H9 (cell line): Measurements from ENCODE around the gene CMTM7. TPM values are rescaled to one million over a fixed set of nuclear protein-coding genes. Genes with fewer than 3 reads are reported as not detected.

Experiments
- DNase-seq: peaks from one replicate; pipeline ENCODE4 v3.0.0-alpha.2; 2017
- H2AFZ ChIP-seq: one replicate; pipeline ENCODE4 v1.6.1; 2013; ENCODE audit warnings: mild to moderate bottlenecking, low read length, control low read depth, moderate library complexity
- H2AK5ac ChIP-seq: 2 replicates; pipeline ENCODE4 v1.6.1; 2013; ENCODE audit warnings: low read length, control low read depth, mixed read lengths; ENCODE audit not compliant: insufficient read length
- H2BK120ac ChIP-seq: one replicate; pipeline ENCODE4 v1.6.1; 2013; ENCODE audit warnings: low read depth, mild to moderate bottlenecking, low read length, control low read depth, inconsistent platforms; ENCODE audit not compliant: poor library complexity, severe bottlenecking
- H2BK12ac ChIP-seq: 2 replicates; pipeline ENCODE4 v1.6.1; 2013; ENCODE audit warnings: low read length, control low read depth, mixed read lengths, low read depth; ENCODE audit not compliant: insufficient read length
- H2BK15ac ChIP-seq: 2 replicates; pipeline ENCODE4 v1.6.1; 2013; ENCODE audit warnings: low read depth, low read length, control low read depth
- H2BK20ac ChIP-seq: one replicate; pipeline ENCODE4 v1.6.1; 2013; ENCODE audit warnings: low read depth, mild to moderate bottlenecking, low read length, control low read depth, inconsistent platforms; ENCODE audit not compliant: poor library complexity, severe bottlenecking
- H2BK5ac ChIP-seq: 2 replicates; pipeline ENCODE4 v1.6.1; 2013; ENCODE audit warnings: low read length, control low read depth, mixed read lengths; ENCODE audit not compliant: insufficient read length
- H3K14ac ChIP-seq: 2 replicates; pipeline ENCODE4 v1.6.1; 2013; ENCODE audit warnings: low read length, control low read depth; ENCODE audit not compliant: insufficient read depth
- H3K18ac ChIP-seq: 2 replicates; pipeline ENCODE4 v1.6.1; 2013; ENCODE audit warnings: low read depth, mild to moderate bottlenecking, mixed read lengths, low read length, control low read depth; ENCODE audit not compliant: insufficient read length
- H3K23ac ChIP-seq: 2 replicates; pipeline ENCODE4 v1.6.1; 2013; ENCODE audit warnings: low read length, control low read depth, mixed read lengths, low read depth; ENCODE audit not compliant: insufficient read length
- H3K23me2 ChIP-seq: 2 replicates; pipeline ENCODE4 v1.6.1; 2013; ENCODE audit warnings: low read depth, mild to moderate bottlenecking, mixed read lengths, low read length, control low read depth; ENCODE audit not compliant: insufficient read length, poor library complexity, severe bottlenecking
- H3K27ac ChIP-seq: 2 replicates; pipeline ENCODE4 v1.5.1; 2013; ENCODE audit warnings: low read length, control low read depth, mixed read lengths, low read depth; ENCODE audit not compliant: insufficient read length
- H3K27me3 ChIP-seq: 2 replicates; pipeline ENCODE4 v1.6.1; 2013; ENCODE audit warnings: low read length, control low read depth, inconsistent platforms; ENCODE audit not compliant: insufficient read depth
- H3K4ac ChIP-seq: 2 replicates; pipeline ENCODE4 v1.6.1; 2013; ENCODE audit warnings: low read depth, mild to moderate bottlenecking, control low read depth, inconsistent platforms, low read length, moderate library complexity
- H3K4me1 ChIP-seq: 2 replicates; pipeline ENCODE4 v1.6.1; 2013; ENCODE audit warnings: low read length, control low read depth, inconsistent platforms; ENCODE audit not compliant: insufficient read depth
- H3K4me2 ChIP-seq: 2 replicates; pipeline ENCODE4 v1.6.1; 2013; ENCODE audit warnings: low read length, control low read depth, mixed read lengths; ENCODE audit not compliant: insufficient read length, insufficient read depth
- H3K56ac ChIP-seq: 2 replicates; pipeline ENCODE4 v1.6.1; 2013; ENCODE audit warnings: low read depth, mild to moderate bottlenecking, mixed read lengths, low read length, control low read depth; ENCODE audit not compliant: insufficient read length
- H3K79me1 ChIP-seq: 2 replicates; pipeline ENCODE4 v1.6.1; 2013; ENCODE audit warnings: low read depth, mild to moderate bottlenecking, moderate library complexity, low read length, control low read depth, inconsistent platforms; ENCODE audit not compliant: insufficient read depth, poor library complexity, severe bottlenecking
- H3K79me2 ChIP-seq: 2 replicates; pipeline ENCODE4 v1.6.1; 2013; ENCODE audit warnings: low read length, control low read depth, inconsistent platforms; ENCODE audit not compliant: insufficient read depth
- H3K9ac ChIP-seq: 2 replicates; pipeline ENCODE4 v1.6.1; 2013; ENCODE audit warnings: low read length, control low read depth, mixed read lengths; ENCODE audit not compliant: insufficient read length; ENCODE audit errors: extremely low read depth
- H3K9me3 ChIP-seq: one replicate; pipeline ENCODE4 v1.6.1; 2013; ENCODE audit warnings: low read depth, low read length, inconsistent platforms; ENCODE audit not compliant: control insufficient read depth
- H3T11ph ChIP-seq: one replicate; pipeline ENCODE4 v1.6.1; 2013; ENCODE audit warnings: mild to moderate bottlenecking, low read length, control low read depth, inconsistent platforms
- H4K20me1 ChIP-seq: one replicate; pipeline ENCODE4 v1.6.1; 2013; ENCODE audit not compliant: control insufficient read depth, insufficient read length, insufficient read depth
- H4K5ac ChIP-seq: 2 replicates; pipeline ENCODE4 v1.6.1; 2013; ENCODE audit warnings: low read depth, mild to moderate bottlenecking, mixed read lengths, low read length, control low read depth; ENCODE audit not compliant: insufficient read length
- H4K8ac ChIP-seq: replicated peaks from 2 replicates; pipeline ENCODE4 v1.6.1; 2013; ENCODE audit warnings: low read length, control low read depth, mixed read lengths, low read depth; ENCODE audit not compliant: insufficient read length
- H4K91ac ChIP-seq: 2 replicates; pipeline ENCODE4 v1.6.1; 2013; ENCODE audit warnings: low read depth, mild to moderate bottlenecking, moderate library complexity, mixed read lengths, low read length, control low read depth; ENCODE audit not compliant: insufficient read length
- H3K27ac Mint-ChIP-seq, 3 experiments: 2 replicates in 2 of 3; 3 replicates in 1 of 3; pipeline ENCODE4 v1.8.0; 2020 to 2021; ENCODE audit warnings: mixed read lengths in 3 of 3, mild to moderate bottlenecking in 1 of 3, moderate library complexity in 1 of 3
- H3K27me3 Mint-ChIP-seq: 2 replicates; pipeline ENCODE4 v1.8.0; 2021; ENCODE audit warnings: low read depth, mild to moderate bottlenecking, moderate library complexity, mixed read lengths
- H3K36me3 Mint-ChIP-seq, 3 experiments: 2 replicates in 2 of 3; 3 replicates in 1 of 3; pipeline ENCODE4 v1.8.0; 2020 to 2021; ENCODE audit warnings: low read depth in 3 of 3, mixed read lengths in 3 of 3; ENCODE audit not compliant: insufficient read depth in 1 of 3
- H3K4me1 Mint-ChIP-seq, 2 experiments: 2 replicates each; pipeline ENCODE4 v1.8.0; 2020; ENCODE audit warnings: mixed read lengths in 2 of 2
- H3K4me3 Mint-ChIP-seq, 2 experiments: 2 replicates in 1 of 2; 3 replicates in 1 of 2; pipeline ENCODE4 v1.8.0; 2020 to 2021; ENCODE audit warnings: mild to moderate bottlenecking in 2 of 2, mixed read lengths in 2 of 2, moderate library complexity in 1 of 2
- H3K9me3 Mint-ChIP-seq, 2 experiments: 2 replicates in 1 of 2; 3 replicates in 1 of 2; pipeline ENCODE4 v1.8.0; 2020; ENCODE audit warnings: mild to moderate bottlenecking in 2 of 2, mixed read lengths in 2 of 2, moderate library complexity in 1 of 2
- CTCF ChIP-seq: fragments of 200-600 bp; sonication (generic); conservative IDR thresholded peaks from 3 replicates; pipeline ENCODE4 v1.8.0; 2021; ENCODE audit warnings: antibody characterized with exemption, mild to moderate bottlenecking
- WGBS: extraction: QIAGEN DNeasy Blood & Tissue Kit; methylation state at CpG from one replicate; pipeline ENCODE4 v1.1.7; 2013; ENCODE audit warnings: missing lambda C conversion rate, low lambda C conversion rate, mixed read lengths; ENCODE audit not compliant: insufficient read length; ENCODE audit errors: extremely low coverage; 5-methylcytosine and 5-hydroxymethylcytosine counted together
- total RNA-seq: library from RNA; stranded (reverse); gene quantifications from 2 replicates; pipeline ENCODE4 v1.2.1, GENCODE V29; 2021

The CMTM7 gene
- total RNA-seq, 1 experiment from 2014 or later = 23.9 TPM

- no peaks in the 10 kb centered on the region for H3K23me2 ChIP-seq
- TF ChIP-seq CTCF = no peak
These were observed 106.6 kb downstream of the CMTM7 start for GRCh38 chr3:32498252-32498651.

More at GRCh38 chr3:32498252-32498651, 106.6 kb downstream of the CMTM7 start:
- H3K4ac ChIP-seq = no peak overlapping the region
- no peak overlapping the region for H2BK20ac ChIP-seq
- H3K56ac ChIP-seq = no peak overlapping the region
- H3K27ac ChIP-seq = no peak overlapping the region
- DNase-seq = no peak
- H2BK5ac ChIP-seq = no peak overlapping the region
- H3K9me3 ChIP-seq = no peaks in the 10 kb centered on the region
- peaks cover under 1% of the 10 kb centered on the region for H4K20me1 ChIP-seq
- no peaks in the 10 kb centered on the region; the same call in 1 of the 2 replicates for H3K79me2 ChIP-seq
- no peak overlapping the region for H3K27ac Mint-ChIP-seq
- WGBS = no CpG with 5 or more reads among the region's 3 CpGs
- no peak overlapping the region for H2BK120ac ChIP-seq
- peaks cover 11 to 19% of the 10 kb centered on the region in 2 experiments for H3K4me1 Mint-ChIP-seq
- H2BK15ac ChIP-seq = no peak overlapping the region
- H3K4me3 Mint-ChIP-seq = no peak overlapping the region
- H3K14ac ChIP-seq = no peak overlapping the region
- no peaks in the 10 kb centered on the region; a peak in 1 of 5 replicates for H3K9me3 Mint-ChIP-seq
- H4K8ac ChIP-seq = no peak overlapping the region
- H3K4me1 ChIP-seq = peaks cover 1% of the 10 kb centered on the region; the same call in 1 of the 2 replicates
- no peak overlapping the region for H3K9ac ChIP-seq
- H3K27me3 ChIP-seq = no peaks in the 10 kb centered on the region
- no peak overlapping the region for H2AK5ac ChIP-seq
- no peaks in the 10 kb centered on the region; the same call in 1 of the 2 replicates for H3K27me3 Mint-ChIP-seq
- peaks cover 3 to 8% (median 5%) of the 10 kb centered on the region in 3 experiments; a peak in 4 of 7 replicates for H3K36me3 Mint-ChIP-seq
- no peak overlapping the region for H3K4me2 ChIP-seq
- no peaks in the 10 kb centered on the region for H3K79me1 ChIP-seq
- H3K18ac ChIP-seq = no peak overlapping the region
- no peak overlapping the region for H3K23ac ChIP-seq
- no peak overlapping the region for H2BK12ac ChIP-seq
- H4K5ac ChIP-seq = no peak overlapping the region
- no peak overlapping the region for H2AFZ ChIP-seq
- no peak overlapping the region for H3T11ph ChIP-seq
- no peak overlapping the region for H4K91ac ChIP-seq
